IMR-90 (cell line): ENCODE measurements around the gene BIK. TPM values are rescaled to one million over a fixed set of nuclear protein-coding genes. Genes with fewer than 3 reads are reported as not detected.

Experiments used
- ATAC-seq: fragments of 200-7000 bp; cut with Tn5 transposase; 2 replicates; pipeline ENCODE4 v1.9.1; 2020; ENCODE audit warnings: low read depth, mild to moderate bottlenecking, moderate library complexity
- BruUV-seq: library from RNA; stranded (reverse); fragments of 400-500 nt; replicated peaks from 2 replicates; lab custom pipeline; 2021; lab: Mats Ljungman, UMichigan
- CTCF ChIA-PET: fragments of 300-600 bp; formaldehyde crosslinking; extraction: SDS; loops from one replicate; lab custom pipeline; 2021; ENCODE audit warnings: antibody characterized with exemption; lab: Yijun Ruan, JAX
- POLR2A ChIA-PET: fragments of 300-600 bp; sonication (Branson Sonifier 250); formaldehyde crosslinking; loops from one replicate; lab custom pipeline; 2022; ENCODE audit warnings: antibody characterized with exemption; ENCODE audit not compliant: unreplicated experiment; lab: Charles Lee
- DNase-seq: peaks from one replicate; pipeline ENCODE4 v3.0.0; 2013
- H2AFZ ChIP-seq: replicated peaks from 2 replicates; pipeline ENCODE3; 2013; ENCODE audit warnings: low read length, mild to moderate bottlenecking; ENCODE audit not compliant: poor library complexity
- H2AK5ac ChIP-seq: 2 replicates; pipeline ENCODE4 v1.6.1; 2013; ENCODE audit warnings: low read depth, low read length, inconsistent platforms
- H2AK9ac ChIP-seq: replicated peaks from 2 replicates; pipeline ENCODE3; 2013; ENCODE audit warnings: mild to moderate bottlenecking, low read depth, low read length, moderate library complexity; ENCODE audit not compliant: poor library complexity
- H2BK120ac ChIP-seq: 2 replicates; pipeline ENCODE4 v1.6.1; 2013; ENCODE audit warnings: low read depth, low read length, inconsistent platforms
- H2BK15ac ChIP-seq: 3 replicates; pipeline ENCODE4 v1.6.1; 2013; ENCODE audit warnings: low read depth, low read length, inconsistent platforms
- H2BK20ac ChIP-seq: 2 replicates; pipeline ENCODE4 v1.6.1; 2013; ENCODE audit warnings: low read depth, mild to moderate bottlenecking, inconsistent platforms, low read length, moderate library complexity
- H2BK5ac ChIP-seq: 2 replicates; pipeline ENCODE4 v1.6.1; 2013; ENCODE audit warnings: mild to moderate bottlenecking, low read depth, low read length, inconsistent platforms; ENCODE audit not compliant: poor library complexity, severe bottlenecking
- H3K14ac ChIP-seq: replicated peaks from 2 replicates; pipeline ENCODE4 v1.6.1; 2013; ENCODE audit warnings: low read depth, low read length, inconsistent platforms
- H3K18ac ChIP-seq: 2 replicates; pipeline ENCODE4 v1.6.1; 2013; ENCODE audit warnings: low read depth, low read length, control low read depth
- H3K23ac ChIP-seq: 2 replicates; pipeline ENCODE4 v1.6.1; 2013; ENCODE audit warnings: low read depth, low read length, inconsistent platforms
- H3K27ac ChIP-seq: 2 replicates; pipeline ENCODE4 v1.5.1; 2013; ENCODE audit warnings: mild to moderate bottlenecking, control low read depth, low read length; ENCODE audit not compliant: insufficient read depth
- H3K27me3 ChIP-seq: 2 replicates; pipeline ENCODE4 v1.6.1; 2013; ENCODE audit warnings: low read length; ENCODE audit not compliant: control insufficient read depth, insufficient read depth
- H3K36me3 ChIP-seq: 2 replicates; pipeline ENCODE4 v1.6.1; 2013; ENCODE audit warnings: low read length, mixed read lengths; ENCODE audit not compliant: control insufficient read depth, insufficient read depth
- H3K4ac ChIP-seq: 2 replicates; pipeline ENCODE4 v1.6.1; 2013; ENCODE audit warnings: low read depth, low read length, inconsistent platforms
- H3K4me1 ChIP-seq: 2 replicates; pipeline ENCODE4 v1.6.1; 2013; ENCODE audit warnings: low read length, mixed read lengths; ENCODE audit not compliant: control insufficient read depth, insufficient read depth
- H3K4me2 ChIP-seq: 2 replicates; pipeline ENCODE4 v1.6.1; 2013; ENCODE audit warnings: low read depth, mild to moderate bottlenecking, control low read depth, low read length, moderate library complexity
- H3K4me3 ChIP-seq: 2 replicates; pipeline ENCODE4 v1.5.1; 2013; ENCODE audit warnings: low read depth, mild to moderate bottlenecking, control low read depth, low read length, moderate library complexity; ENCODE audit not compliant: insufficient read depth
- H3K56ac ChIP-seq: 2 replicates; pipeline ENCODE4 v1.6.1; 2013; ENCODE audit warnings: low read length, inconsistent platforms; ENCODE audit not compliant: insufficient read depth; ENCODE audit errors: extremely low read depth
- H3K79me1 ChIP-seq, 2 experiments: 2 replicates each; pipeline ENCODE4 v1.6.1; 2013; ENCODE audit warnings: low read length in 2 of 2, inconsistent platforms in 1 of 2, low read depth in 1 of 2
- H3K9ac ChIP-seq: 2 replicates; pipeline ENCODE4 v1.6.1; 2013; ENCODE audit warnings: low read depth, low read length, control low read depth
- H3K9me1 ChIP-seq: 2 replicates; pipeline ENCODE4 v1.6.1; 2013; ENCODE audit warnings: low read length, inconsistent platforms; ENCODE audit not compliant: insufficient read depth
- H3K9me3 ChIP-seq: 2 replicates; pipeline ENCODE4 v1.6.1; 2013; ENCODE audit warnings: low read length; ENCODE audit not compliant: control insufficient read depth, insufficient read depth
- H4K20me1 ChIP-seq: 2 replicates; pipeline ENCODE4 v1.6.1; 2013; ENCODE audit warnings: low read length, inconsistent platforms; ENCODE audit not compliant: insufficient read depth
- H4K5ac ChIP-seq: 2 replicates; pipeline ENCODE4 v1.6.1; 2013; ENCODE audit warnings: mild to moderate bottlenecking, low read depth, low read length, control low read depth
- H4K8ac ChIP-seq, 2 experiments: 2 replicates each; pipeline ENCODE4 v1.6.1; 2013; ENCODE audit warnings: low read depth in 2 of 2, low read length in 2 of 2, control low read depth in 1 of 2, inconsistent platforms in 1 of 2
- H4K91ac ChIP-seq: 2 replicates; pipeline ENCODE4 v1.6.1; 2013; ENCODE audit warnings: low read depth, low read length, inconsistent platforms; ENCODE audit not compliant: insufficient read depth
- BHLHE40 ChIP-seq: fragments of 150-350 bp; IDR thresholded peaks from 2 replicates; pipeline ENCODE4 v1.6.1; 2016; ENCODE audit warnings: mild to moderate bottlenecking, low read depth, low read length
- CEBPB ChIP-seq: IDR thresholded peaks from 2 replicates; pipeline ENCODE4 v1.6.1; 2012; ENCODE audit warnings: low read depth, low read length, improper control_type of control experiment
- CHD1 ChIP-seq: IDR thresholded peaks from 2 replicates; pipeline ENCODE4 v1.6.1; 2012; ENCODE audit warnings: low read depth, low read length, improper control_type of control experiment
- CTCF ChIP-seq: conservative IDR thresholded peaks from 2 replicates; pipeline ENCODE4 v1.5.1; 2012; ENCODE audit warnings: mild to moderate bottlenecking, low read depth, low read length, improper control_type of control experiment
- ELK1 ChIP-seq: fragments of 150-350 bp; IDR thresholded peaks from 2 replicates; pipeline ENCODE4 v1.6.1; 2016; ENCODE audit warnings: low read depth, mild to moderate bottlenecking, low read length, moderate library complexity, borderline replicate concordance
- FOS ChIP-seq: fragments of 150-350 bp; IDR thresholded peaks from 2 replicates; pipeline ENCODE4 v1.6.1; 2016; ENCODE audit warnings: low read depth, low read length
- MAFK ChIP-seq: IDR thresholded peaks from 2 replicates; pipeline ENCODE4 v1.6.1; 2012; ENCODE audit warnings: low read depth, low read length, improper control_type of control experiment
- MAZ ChIP-seq: IDR thresholded peaks from 2 replicates; pipeline ENCODE4 v1.6.1; 2012; ENCODE audit warnings: low read depth, mild to moderate bottlenecking, low read length, improper control_type of control experiment, moderate library complexity, borderline replicate concordance
- MXI1 ChIP-seq: IDR thresholded peaks from 2 replicates; pipeline ENCODE4 v1.6.1; 2012; ENCODE audit warnings: low read depth, mild to moderate bottlenecking, low read length, moderate library complexity, borderline replicate concordance
- NFE2L2 ChIP-seq: fragments of 150-350 bp; IDR thresholded peaks from 2 replicates; pipeline ENCODE4 v1.6.1; 2016; ENCODE audit warnings: low read depth, mild to moderate bottlenecking, low read length
- POLR2A ChIP-seq: IDR thresholded peaks from 2 replicates; pipeline ENCODE4 v1.6.1; 2012; ENCODE audit warnings: mild to moderate bottlenecking, low read depth, low read length
- RAD21 ChIP-seq: IDR thresholded peaks from 2 replicates; pipeline ENCODE4 v1.6.1; 2012; ENCODE audit warnings: low read length, improper control_type of control experiment
- RCOR1 ChIP-seq: IDR thresholded peaks from 2 replicates; pipeline ENCODE4 v1.6.1; 2012; ENCODE audit warnings: mild to moderate bottlenecking, low read length, improper control_type of control experiment; ENCODE audit not compliant: insufficient replicate concordance
- RFX5 ChIP-seq: IDR thresholded peaks from 2 replicates; pipeline ENCODE4 v1.8.0; 2012; ENCODE audit warnings: low read depth, mild to moderate bottlenecking, low read length, moderate library complexity
- SMC3 ChIP-seq: fragments of 150-350 bp; IDR thresholded peaks from 2 replicates; pipeline ENCODE4 v1.6.1; 2016; ENCODE audit warnings: low read depth, mild to moderate bottlenecking, antibody characterized with exemption, low read length, moderate library complexity
- USF2 ChIP-seq: fragments of 150-350 bp; IDR thresholded peaks from 2 replicates; pipeline ENCODE4 v1.6.1; 2017; ENCODE audit warnings: mild to moderate bottlenecking, antibody characterized with exemption, low read length, low read depth
- WGBS, 2 experiments: methylation state at CpG; one replicate each; pipeline versions ENCODE4 v1.1.5 to v1.1.7; 2013; ENCODE audit warnings: missing lambda C conversion rate in 2 of 2; ENCODE audit not compliant: insufficient read length in 1 of 2; ENCODE audit errors: extremely low coverage in 2 of 2; 5-methylcytosine and 5-hydroxymethylcytosine counted together
- dilution Hi-C: fragments of 300-500 bp; cut with HindIII; formaldehyde crosslinking; loops from one replicate; pipeline ENCODE4 v1.14.3; 2018; ENCODE audit warnings: low sequenced_read_pairs; ENCODE audit not compliant: unreplicated experiment
- in situ Hi-C: fragments of 300-500 bp; cut with MboI; formaldehyde crosslinking; loops from 3 replicates; pipeline ENCODE4 v1.14.3; 2019; ENCODE audit warnings: low sequenced_read_pairs, inconsistent platforms, mixed read lengths
- intact Hi-C: fragments of 100-400 bp; cut with micrococcal nuclease; formaldehyde crosslinking; loops from 2 replicates; pipeline ENCODE4 v1.10.0; 2022
- polyA plus RNA-seq, 3 experiments: library from polyadenylated mRNA; depleted of rRNA; stranded (reverse); fragments of >200 nt; gene quantifications; 2 replicates each; pipeline ENCODE4 v1.2.3, GENCODE V29; 2012; ENCODE audit warnings: low replicate concordance in 1 of 3
- total RNA-seq: library from RNA; depleted of rRNA; stranded (reverse); fragments of >200 nt; gene quantifications from 2 replicates; pipeline ENCODE4 v1.2.3, GENCODE V29; 2012

Gene BIK
- total and polyA plus RNA-seq, 2 of the 4 experiments (the other 2 are of a cell fraction) = 0.18 TPM; not detected in 1

- no peaks in the 10 kb centered on the region for H3K9me3 ChIP-seq
- no TSS peak for BruUV-seq
- 96% methylated on average over 4 of the region's 7 CpGs; no CpG with 5 or more reads in 1 of the 2 experiments for WGBS, 2 experiments
- H2BK20ac ChIP-seq = no peak overlapping the region
- no peak overlapping the region for H3K18ac ChIP-seq
- in situ Hi-C loops = no loop called here
- H2AK5ac ChIP-seq = no peak overlapping the region
- H3K23ac ChIP-seq = no peak overlapping the region
- H3K27me3 ChIP-seq = no peaks in the 10 kb centered on the region
- POLR2A ChIA-PET = no interaction called here
- no peak overlapping the region for H3K14ac ChIP-seq
- intact Hi-C loops = no loop called here
- peaks cover 2% of the 10 kb centered on the region for H3K4me1 ChIP-seq
- H4K5ac ChIP-seq = no peak overlapping the region
- H3K9ac ChIP-seq = no peak overlapping the region
- no peak overlapping the region for H2BK120ac ChIP-seq
- dilution Hi-C loops = no loop called here
- DNase-seq = no peak
- no peak overlapping the region for H4K8ac ChIP-seq
- H3K79me1 ChIP-seq = no peaks in the 10 kb centered on the region
- no peak overlapping the region for H4K91ac ChIP-seq
- peaks cover 17% of the 10 kb centered on the region for H3K36me3 ChIP-seq
- H3K9me1 ChIP-seq = no peaks in the 10 kb centered on the region; the same call in 1 of the 2 replicates
- no peak overlapping the region for H3K4me2 ChIP-seq
- no peak overlapping the region for H3K4ac ChIP-seq
- H2AFZ ChIP-seq = no peak overlapping the region
- CTCF ChIA-PET = no interaction called here
- no peak overlapping the region for H2BK5ac ChIP-seq
- H3K56ac ChIP-seq = no peak overlapping the region
- ATAC-seq = no peak
- no peak overlapping the region for H2BK15ac ChIP-seq
- H4K20me1 ChIP-seq = peaks cover 5% of the 10 kb centered on the region; the same call in 1 of the 2 replicates
- no peak overlapping the region for H2AK9ac ChIP-seq
- TF ChIP-seq MAFK (no peak), USF2 (no peak), RCOR1 (no peak), RAD21 (no peak), RFX5 (no peak), CHD1 (no peak), ELK1 (no peak), MAZ (no peak), MXI1 (no peak), CEBPB (no peak), FOS (no peak), NFE2L2 (no peak), BHLHE40 (no peak), POLR2A (no peak), CTCF (no peak), SMC3 (no peak)
- no peak overlapping the region for H3K4me3 ChIP-seq
- H3K27ac ChIP-seq = no peak overlapping the region
These were observed 44.4 kb upstream of the BIK start for GRCh38 chr22:43066134-43066533.
